ENCODE results near the gene PLEKHO2.
"Not testable (repeated sequence)": the region's sequence is repeated elsewhere in the genome, so short reads cannot be mapped to it uniquely, and the experiment has no call there.

PLEKHO2 gene
- total RNA-seq = 36.0 to 54.0 reads per million in 2 donors

DNA sequence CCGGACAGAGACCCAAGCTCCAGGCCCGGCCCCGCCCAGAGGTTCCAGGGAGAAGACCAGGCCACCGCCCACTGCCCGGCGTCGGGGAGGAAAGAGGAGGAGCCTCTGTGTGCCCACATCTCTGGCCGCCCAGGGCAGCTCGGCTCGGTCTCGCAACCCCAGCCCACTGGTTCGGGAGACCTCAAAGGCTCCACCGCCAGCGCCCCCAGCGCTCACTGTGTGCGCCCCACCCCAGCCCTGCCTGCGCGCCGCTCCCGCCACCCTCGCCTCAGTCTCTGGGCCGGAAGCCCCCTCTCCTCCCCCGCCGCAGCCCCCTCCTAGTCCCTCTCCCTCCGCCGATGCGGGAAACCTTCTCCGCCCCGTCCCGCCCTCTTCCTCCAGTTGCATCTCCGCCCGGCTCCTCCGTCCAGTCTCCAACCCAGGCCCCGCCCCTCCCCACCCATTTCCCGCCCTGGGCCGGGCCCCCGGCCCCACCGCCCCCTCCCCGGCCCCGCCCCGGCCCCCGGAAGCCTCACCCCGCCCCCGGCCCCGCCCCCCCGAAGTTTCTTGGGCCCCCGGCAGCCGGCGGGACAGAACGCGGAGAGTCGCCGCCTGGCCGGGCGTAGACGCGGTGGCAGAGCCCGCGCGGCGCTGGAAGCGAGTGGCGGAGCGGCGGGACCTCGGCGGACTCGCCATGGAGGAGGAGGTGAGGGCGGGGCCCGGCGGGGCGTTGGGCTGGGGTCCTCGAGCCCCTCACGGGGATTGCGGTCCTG lies at the start of gene PLEKHO2:
TSS of gene PLEKHO2 (plus strand) at position 572 of the 752 bp plus-strand sequence. CDS start at position 674, 102 bp downstream.
- peak; percentile 86 for DNase-seq

GRCh38 chr15:64792282-64792681 lies 49.4 kb upstream of the PLEKHO2 start:
- no peak for DNase-seq

DNA sequence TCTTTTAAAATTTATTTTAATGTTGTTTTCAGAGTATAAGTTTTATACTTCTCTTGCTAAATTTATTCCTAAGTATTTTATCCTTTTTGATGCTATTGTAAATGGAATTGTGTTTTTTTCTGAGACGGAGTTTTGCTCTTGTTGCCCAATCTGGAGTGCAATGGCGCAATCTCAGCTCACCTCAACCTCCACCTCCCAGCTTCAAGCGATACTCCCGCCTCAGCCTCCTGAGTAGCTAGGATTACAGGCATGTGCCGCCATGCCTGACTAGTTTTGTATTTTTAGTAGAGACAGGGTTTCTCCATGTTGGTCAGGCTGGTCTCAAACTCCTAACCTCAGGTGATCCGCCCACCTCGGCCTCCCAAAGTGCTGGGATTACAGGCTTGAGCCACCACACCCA lies 46.4 kb upstream of the PLEKHO2 start:
- not testable (repeated sequence) for DNase-seq

DNA sequence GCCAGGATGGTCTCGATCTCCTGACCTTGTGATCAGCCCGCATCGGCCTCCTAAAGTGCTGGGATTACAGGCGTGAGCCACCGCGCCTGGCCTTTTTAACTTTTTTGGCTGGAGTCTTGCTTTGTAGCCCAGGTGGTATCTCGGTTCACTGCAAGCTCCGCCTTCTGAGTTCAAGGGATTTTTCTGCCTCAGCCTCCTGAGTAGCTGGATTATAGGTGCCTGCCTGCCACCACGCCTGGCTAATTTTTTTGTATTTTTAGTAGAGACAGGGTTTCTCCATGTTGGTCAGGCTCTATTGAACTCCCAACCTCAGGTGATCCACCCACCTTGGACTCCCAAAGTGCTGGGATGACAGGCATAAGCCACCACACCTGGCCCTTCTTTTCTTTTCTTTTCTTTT lies 45.8 kb upstream of the PLEKHO2 start:
- DNase-seq = not testable (repeated sequence)

- not testable (repeated sequence) for DNase-seq
These were observed 42.8 kb upstream of the PLEKHO2 start for GRCh38 chr15:64798905-64799304.

DNA sequence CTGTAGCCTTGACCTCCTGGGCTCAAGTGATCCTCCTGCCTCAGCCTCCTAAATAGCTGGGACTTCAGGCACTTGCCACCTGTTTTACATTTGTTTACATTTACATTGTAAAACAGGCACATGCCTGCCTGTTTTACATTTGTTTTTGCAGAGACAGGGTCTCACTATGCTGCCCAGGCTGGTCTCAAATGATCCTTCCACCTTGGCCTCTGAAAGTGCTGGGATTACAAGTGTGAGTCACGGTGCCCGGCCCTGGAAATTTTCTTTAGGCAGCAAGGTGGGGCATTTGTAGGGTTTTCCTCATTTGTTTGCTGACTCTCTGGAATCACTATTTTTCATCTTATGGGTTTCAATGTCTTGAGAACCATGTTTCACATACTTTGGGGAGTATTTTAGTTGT lies 41.2 kb upstream of the PLEKHO2 start:
- DNase-seq = no peak

DNA sequence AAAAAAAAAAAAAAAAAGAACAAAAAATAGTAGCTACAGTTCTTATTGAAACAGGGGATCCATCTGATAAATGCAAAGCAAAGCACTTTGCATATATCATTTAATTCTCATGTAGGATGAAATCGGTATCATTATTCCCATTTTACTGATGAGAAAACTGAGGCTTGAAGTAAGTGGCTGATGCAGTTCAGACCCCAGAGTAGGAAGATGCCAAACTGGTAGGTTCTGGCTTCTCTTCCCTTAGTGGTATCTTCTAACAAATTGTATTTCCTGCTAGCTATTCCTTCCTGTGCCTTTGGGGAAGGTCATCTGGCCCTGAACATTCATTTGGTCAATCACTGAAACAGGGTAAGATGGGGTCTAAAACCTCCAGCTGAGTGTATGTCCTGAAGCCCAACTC lies 38.2 kb upstream of the PLEKHO2 start:
- no peak for DNase-seq

DNA sequence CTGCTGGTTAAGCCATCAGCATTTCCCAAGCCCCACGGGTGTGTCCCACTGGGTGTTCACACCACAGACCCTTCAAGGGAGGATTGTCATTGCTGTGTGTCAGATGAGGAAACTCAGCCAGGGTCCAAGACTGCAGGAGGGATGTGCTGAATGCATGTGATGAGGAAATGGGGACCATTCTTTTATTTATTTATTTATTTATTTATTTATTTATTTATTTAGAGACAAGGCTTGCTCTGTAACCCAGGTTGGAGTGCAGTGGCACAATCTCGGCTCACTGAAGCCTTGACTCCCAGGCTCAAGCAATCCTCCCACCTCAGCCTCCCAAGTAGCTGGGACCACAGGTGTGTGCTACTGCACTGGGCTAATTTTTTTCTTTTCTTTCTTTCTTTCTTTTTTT lies 37.1 kb upstream of the PLEKHO2 start:
- no peak for DNase-seq

GRCh38 chr15:64806509-64806908 lies 35.2 kb upstream of the PLEKHO2 start:
- DNase-seq = no peak

DNA sequence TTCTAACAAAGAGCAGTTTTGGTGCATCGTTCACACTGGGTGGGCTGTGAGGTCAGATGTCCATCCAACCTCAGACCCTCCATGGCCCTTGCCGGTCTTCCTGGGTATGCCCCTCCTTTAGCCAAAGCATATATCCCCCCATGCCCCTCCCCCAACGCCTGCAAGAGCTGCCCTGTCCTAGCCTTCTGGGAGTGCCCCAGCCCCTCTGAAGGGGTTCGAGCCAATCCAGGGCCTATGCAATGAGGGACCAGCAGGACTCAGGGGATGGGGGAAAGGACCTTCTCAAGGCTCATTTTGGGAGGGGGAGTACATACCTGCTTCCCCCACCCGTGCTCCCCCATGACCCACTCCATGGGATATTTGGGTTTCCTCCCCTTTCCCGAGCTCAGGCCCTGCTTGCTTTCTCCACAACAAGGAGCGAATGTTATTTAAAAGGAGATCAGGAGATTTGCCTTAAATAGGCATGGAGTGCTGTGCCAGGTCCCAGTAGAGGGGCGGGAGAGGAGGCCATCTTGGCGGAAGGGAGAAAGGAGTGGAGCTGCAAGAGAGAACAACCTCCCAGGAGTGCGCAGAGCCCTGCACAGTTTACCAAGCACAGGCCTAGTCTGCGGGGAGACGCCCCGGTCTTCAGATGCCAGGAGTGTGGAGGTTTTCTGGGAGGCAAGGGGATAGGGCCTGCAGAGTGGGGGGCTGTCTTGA lies 34.5 kb upstream of the PLEKHO2 start:
- DNase-seq = no peak

DNA sequence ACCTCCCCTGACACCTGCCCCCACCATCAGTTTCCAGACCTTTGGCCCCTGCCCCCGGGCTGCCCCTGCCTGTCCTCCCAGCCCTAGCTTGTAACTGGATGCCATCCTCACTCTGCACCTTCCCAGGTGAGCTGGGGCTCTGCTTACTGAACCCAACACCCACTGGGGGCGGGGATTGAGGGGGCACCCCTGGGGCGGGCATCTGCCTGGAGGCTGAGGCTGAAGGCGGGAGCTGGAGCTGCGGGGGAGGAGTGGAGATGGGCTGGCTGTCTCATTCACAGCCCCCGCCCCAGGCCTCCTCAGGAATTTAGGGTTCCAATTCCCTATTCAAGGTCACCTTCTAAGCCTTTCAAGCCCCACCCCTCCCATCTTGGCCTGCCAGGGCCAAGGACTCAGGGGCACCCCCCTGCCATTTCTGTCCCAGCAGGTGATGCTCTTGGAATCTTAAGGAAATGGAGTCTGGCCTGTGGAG lies 33.9 kb upstream of the PLEKHO2 start:
- DNase-seq = no peak

- DNase-seq = no peak
These were observed 32.8 kb upstream of the PLEKHO2 start for GRCh38 chr15:64808785-64809453.

DNA sequence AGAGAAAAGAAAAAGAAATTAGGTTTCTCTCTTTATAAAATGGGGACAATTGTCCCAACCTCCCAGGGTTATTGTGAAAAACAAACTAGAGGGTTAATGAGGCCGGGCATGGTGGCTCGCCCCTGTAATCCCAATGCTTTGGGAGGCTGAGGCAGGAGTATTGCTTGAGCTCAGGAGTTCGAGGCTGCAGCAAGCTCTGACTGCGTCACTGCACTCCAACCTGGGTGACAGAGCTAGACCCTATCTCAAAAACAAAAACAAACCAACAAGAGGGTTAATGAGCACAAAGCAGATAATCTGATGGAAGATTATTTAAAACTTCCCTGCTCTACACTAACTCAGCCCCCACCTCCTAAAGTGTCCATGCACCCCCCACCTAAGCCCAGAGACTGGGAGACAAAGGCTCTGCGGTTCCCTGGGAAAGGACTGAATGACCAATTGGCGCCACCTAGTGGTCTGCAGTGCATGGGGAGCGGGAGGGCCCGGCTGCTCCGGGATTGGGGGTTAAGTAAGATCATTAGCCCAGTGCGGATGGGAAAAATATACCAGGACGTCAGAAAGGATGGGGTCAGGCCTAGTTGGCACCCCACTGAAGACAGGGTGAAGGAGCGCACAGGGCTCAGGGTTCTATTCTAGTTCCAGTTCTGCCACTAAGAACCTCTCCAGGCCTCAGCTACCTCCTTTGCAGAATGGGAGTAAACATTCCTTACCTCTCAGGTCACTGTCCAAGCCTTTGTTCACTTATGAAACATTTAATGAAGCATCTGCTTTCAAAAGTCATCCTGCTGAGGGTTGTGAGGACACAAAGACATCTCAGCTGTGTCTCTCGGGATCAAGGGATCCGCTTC lies 31.8 kb upstream of the PLEKHO2 start:
- DNase-seq = no peak

DNA sequence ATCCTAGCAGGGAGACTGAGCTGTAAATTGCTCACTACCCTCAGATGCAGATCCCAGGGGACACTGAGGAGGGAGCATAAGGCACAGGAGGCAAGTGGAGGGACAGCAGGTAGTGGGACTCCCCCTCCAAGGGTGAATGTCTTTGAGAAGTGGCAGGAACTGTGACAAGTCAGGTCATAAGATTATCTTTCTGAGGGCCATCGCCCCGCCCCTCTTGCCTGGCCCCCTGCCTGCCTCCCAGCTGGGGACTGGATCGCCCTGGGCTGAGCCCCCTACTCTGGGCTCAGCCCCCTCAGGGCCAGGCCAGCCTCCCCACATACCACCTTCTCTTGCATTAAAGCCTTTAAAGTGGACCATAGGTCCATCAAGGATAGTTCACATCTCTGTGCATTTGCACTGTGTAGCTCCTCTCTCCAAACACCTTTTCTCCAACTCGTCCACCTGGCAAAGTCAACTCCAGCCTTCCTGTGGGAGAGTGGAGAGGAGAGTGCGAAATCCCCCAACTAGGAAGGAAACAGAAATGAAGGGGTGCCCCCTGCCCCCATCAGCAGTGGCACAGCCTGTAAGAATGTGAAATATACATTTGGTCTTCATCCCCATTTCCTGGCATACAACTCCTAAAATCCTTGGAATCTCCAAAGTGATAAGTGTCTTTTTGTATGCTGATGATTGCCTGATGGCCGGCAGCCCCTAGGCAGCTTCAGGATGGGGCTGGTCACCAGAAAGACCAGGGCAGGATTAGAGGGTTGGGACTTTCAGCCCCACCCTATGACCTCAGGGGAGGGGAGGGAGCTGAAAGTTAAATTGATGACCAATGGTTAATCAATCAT lies 31.0 kb upstream of the PLEKHO2 start:
- no peak for DNase-seq

DNA sequence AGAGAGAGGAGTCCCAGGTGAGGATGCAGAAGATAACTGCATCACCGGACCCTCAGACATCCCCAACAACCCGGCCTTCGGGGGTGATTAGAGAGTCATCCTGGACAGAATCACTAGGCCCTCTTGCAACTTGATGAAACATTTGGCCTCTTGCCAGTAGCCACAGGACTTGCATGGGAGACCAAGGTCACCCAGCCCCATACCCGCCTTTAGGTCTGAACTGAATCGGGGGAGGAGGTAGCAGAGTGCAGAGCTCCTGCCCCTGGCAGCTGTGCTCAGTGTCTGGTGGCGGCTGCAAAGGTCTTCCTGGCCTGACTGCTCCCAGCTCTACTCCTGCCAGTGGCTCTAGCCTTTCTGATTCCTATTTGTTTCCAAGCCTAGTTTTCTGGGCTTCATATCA lies 28.6 kb upstream of the PLEKHO2 start:
- DNase-seq = no peak

GRCh38 chr15:64814283-64814682 lies 27.4 kb upstream of the PLEKHO2 start:
- not testable (repeated sequence) for DNase-seq

GRCh38 chr15:64814965-64815364 lies 26.8 kb upstream of the PLEKHO2 start:
- not testable (repeated sequence) for DNase-seq

DNA sequence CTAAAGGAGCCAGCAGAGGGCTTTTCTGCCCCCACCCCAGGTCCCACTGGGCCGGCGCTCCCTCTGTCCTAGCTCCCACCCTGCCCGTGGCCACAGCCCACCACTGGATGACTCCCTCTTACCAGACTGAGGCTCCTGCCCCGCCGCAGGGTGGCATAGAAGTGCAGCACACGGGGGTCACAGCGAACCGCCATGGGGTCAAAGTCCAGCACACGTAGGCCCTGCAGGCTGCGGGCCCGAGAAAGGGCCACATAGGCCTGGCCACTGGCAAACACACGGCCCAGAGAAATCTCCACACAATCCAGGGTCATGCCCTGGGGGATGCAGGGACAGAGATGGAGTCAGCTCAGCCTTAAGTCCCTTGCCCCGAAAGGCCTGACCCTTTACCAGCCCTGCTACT lies 25.3 kb upstream of the PLEKHO2 start:
- no peak for DNase-seq

DNA sequence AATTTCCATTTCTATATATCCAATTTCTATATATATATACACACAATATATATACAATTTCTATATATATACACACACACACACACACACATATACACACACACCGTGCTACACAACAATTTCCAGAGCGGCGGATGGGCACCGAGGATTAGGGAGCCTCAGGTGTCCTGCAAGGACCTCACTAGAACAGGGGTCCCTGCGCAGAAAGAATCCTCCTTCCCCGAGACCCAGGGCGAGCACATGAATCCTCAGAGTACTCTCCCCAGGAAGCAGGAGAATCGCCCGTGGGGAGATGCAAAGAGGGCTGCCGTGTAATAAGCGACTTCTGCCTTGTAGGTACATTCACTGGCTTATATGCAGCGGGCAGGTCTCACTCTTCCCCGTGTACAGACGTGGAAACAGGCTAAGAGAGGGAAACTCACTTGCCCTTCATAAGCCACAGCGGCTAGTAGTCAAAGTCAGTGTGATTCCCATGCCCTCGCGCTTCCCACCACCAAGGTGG lies 16.7 kb upstream of the PLEKHO2 start:
- DNase-seq = no peak

DNA sequence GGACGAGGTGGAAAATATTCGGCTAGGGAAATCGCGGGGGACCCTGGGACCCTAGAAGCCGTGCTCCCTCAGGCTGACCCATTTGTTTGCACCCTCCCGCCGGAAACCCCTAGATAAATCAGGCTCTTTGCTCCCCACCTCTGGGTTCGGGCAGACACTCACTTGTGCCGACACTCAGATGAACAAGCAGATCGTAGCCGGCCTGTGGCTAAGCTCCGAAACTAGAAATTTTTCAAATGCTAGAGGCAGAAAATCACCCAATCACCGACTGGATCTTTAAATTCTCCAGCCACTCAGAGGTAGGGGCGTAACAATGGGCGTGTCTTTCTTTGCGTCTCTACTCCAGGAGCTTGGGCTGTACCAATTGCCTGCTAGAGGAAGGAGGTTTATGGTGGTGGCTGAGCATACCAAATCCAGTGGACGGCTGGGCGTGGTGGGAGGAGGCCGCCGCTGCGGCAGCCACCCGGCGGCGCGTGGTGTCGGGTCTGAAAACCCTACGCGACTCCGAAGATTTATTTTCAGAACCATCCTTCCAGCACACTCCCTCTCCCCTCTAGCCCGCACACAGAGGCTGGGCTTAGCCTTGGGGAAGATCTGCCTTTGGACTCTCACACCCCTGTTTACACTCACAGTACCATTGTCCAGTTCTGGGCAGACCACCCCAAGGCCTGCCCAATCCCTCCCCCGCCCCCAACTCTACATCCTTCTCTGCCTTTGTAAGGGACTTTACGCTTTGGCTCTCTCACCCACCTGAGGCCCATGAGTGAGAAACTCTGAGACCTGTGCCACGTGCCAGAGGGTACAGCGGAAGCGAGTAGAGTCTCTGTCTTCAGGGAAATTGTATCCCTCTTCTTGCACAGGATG lies 16.1 kb upstream of the PLEKHO2 start, which contains the start of gene PIF1:
TSS of gene PIF1 (minus strand) at position 217 of the 864 bp plus-strand sequence. CDS start 1,312 bp downstream, outside the sequence.
- DNase-seq = peak; percentile 46

Data from activated gamma-delta T cell (primary cell).